K562 (cell line): ENCODE data around the gene SNX33. TPM values are rescaled to one million over a fixed set of nuclear protein-coding genes. Genes with fewer than 3 reads are reported as not detected.

Experiments
- ATAC-seq: fragments of 200-7000 bp; cut with Tn5 transposase; 3 replicates; pipeline ENCODE4 v1.9.1; 2020; ENCODE audit warnings: moderate library complexity
- BruUV-seq: library from RNA; stranded (reverse); fragments of 400-500 nt; replicated peaks from 2 replicates; lab custom pipeline; 2021; lab: Mats Ljungman, UMichigan
- CTCF ChIA-PET: fragments of 300-600 bp; formaldehyde crosslinking; extraction: SDS; loops from one replicate; lab custom pipeline; 2021; ENCODE audit warnings: low intra/inter-chr PET ratio; lab: Yijun Ruan, JAX
- POLR2A ChIA-PET: fragments of 300-600, 350-650 bp; sonication (Branson Sonifier 250); formaldehyde crosslinking; extraction: SDS; loops from one replicate; lab custom pipeline; 2021; ENCODE audit warnings: antibody characterized with exemption, inconsistent platforms; lab: Yijun Ruan, JAX
- DNase-seq, 4 experiments: peaks; one replicate each; pipeline versions ENCODE4 v3.0.0 to v3.0.0-alpha.2; 2011 to 2018; ENCODE audit warnings: low spot score in 3 of 4, mixed read lengths in 3 of 4; ENCODE audit errors: extremely low read depth in 1 of 4
- FAIRE-seq: peaks from 2 replicates; lab custom pipeline; 2011; peaks lifted over from hg19 to GRCh38; lab: Jason Lieb, UNC
- H2AFZ ChIP-seq: 2 replicates; pipeline ENCODE4 v1.6.0; 2011; ENCODE audit warnings: low read depth, low read length, control low read depth, inconsistent platforms
- H3K27ac ChIP-seq: fragments of 200-600 bp; 3 replicates; pipeline ENCODE4 v1.8.0; 2011; ENCODE audit warnings: low read depth, mild to moderate bottlenecking, control low read depth, inconsistent platforms, low read length, moderate library complexity, mixed read lengths; ENCODE audit errors: extremely low read depth
- H3K27me3 ChIP-seq, 2 experiments: fragments of 300-600 bp in 1 of 2; 2 replicates in 1 of 2; 3 replicates in 1 of 2; pipeline versions ENCODE4 v1.6.0 to v1.8.0; 2011; ENCODE audit warnings: inconsistent platforms in 2 of 2, low read length in 2 of 2, mild to moderate bottlenecking in 1 of 2, mixed read lengths in 1 of 2, moderate library complexity in 1 of 2; ENCODE audit not compliant: control insufficient read depth in 2 of 2, insufficient read depth in 2 of 2
- H3K36me3 ChIP-seq: fragments of 300-600 bp; 3 replicates; pipeline ENCODE4 v1.8.0; 2011; ENCODE audit warnings: mild to moderate bottlenecking, low read length, inconsistent platforms; ENCODE audit not compliant: control insufficient read depth, insufficient read depth
- H3K4me1 ChIP-seq, 2 experiments: fragments of 200-600 bp in 1 of 2; replicated peaks in 1 of 2; 2 replicates in 1 of 2; 3 replicates in 1 of 2; pipeline versions ENCODE4 v1.5.1 to v1.8.0; 2011; ENCODE audit warnings: inconsistent platforms in 2 of 2, low read length in 2 of 2, mild to moderate bottlenecking in 1 of 2, mixed read lengths in 1 of 2, moderate library complexity in 1 of 2; ENCODE audit not compliant: control insufficient read depth in 2 of 2, insufficient read depth in 2 of 2
- H3K4me2 ChIP-seq: 2 replicates; pipeline ENCODE4 v1.6.1; 2011; ENCODE audit warnings: low read length, control low read depth, inconsistent platforms, mixed read lengths; ENCODE audit not compliant: insufficient read depth
- H3K4me3 ChIP-seq: fragments of 200-600 bp; sonication (generic), shearing (Covaris generic); 2 replicates; pipeline ENCODE4 v1.5.1; 2016; ENCODE audit warnings: control low read depth, inconsistent platforms
- H3K79me2 ChIP-seq: fragments of 200-600 bp; 3 replicates; pipeline ENCODE4 v1.8.0; 2011; ENCODE audit warnings: low read length, inconsistent platforms; ENCODE audit not compliant: control insufficient read depth, insufficient read depth
- H3K9ac ChIP-seq, 2 experiments: 2 replicates each; pipeline versions ENCODE4 v1.6.0 to v1.6.1; 2011; ENCODE audit warnings: low read depth in 2 of 2, low read length in 2 of 2, control low read depth in 1 of 2, inconsistent platforms in 1 of 2, mild to moderate bottlenecking in 1 of 2, mixed read lengths in 1 of 2; ENCODE audit not compliant: insufficient read depth in 1 of 2
- H3K9me1 ChIP-seq: one replicate; pipeline ENCODE4 v1.6.0; 2011; ENCODE audit warnings: inconsistent platforms, mild to moderate bottlenecking, low read length, moderate library complexity; ENCODE audit not compliant: control insufficient read depth, insufficient read depth
- H3K9me3 ChIP-seq: replicated peaks from 2 replicates; pipeline ENCODE4 v1.5.1; 2011; ENCODE audit warnings: low read depth, low read length, inconsistent platforms; ENCODE audit not compliant: control insufficient read depth, insufficient read depth
- H4K20me1 ChIP-seq: replicated peaks from 2 replicates; pipeline ENCODE4 v1.6.1; 2011; ENCODE audit warnings: low read length, inconsistent platforms, mixed read lengths; ENCODE audit not compliant: control insufficient read depth, insufficient read depth
- E2F6 ChIP-seq, 2 experiments: IDR thresholded peaks; 2 replicates each; pipeline ENCODE4 v1.6.1; 2011; ENCODE audit warnings: borderline replicate concordance in 1 of 2, control low read depth in 1 of 2, low read depth in 1 of 2, low read length in 1 of 2, mild to moderate bottlenecking in 1 of 2, mixed read lengths in 1 of 2, moderate library complexity in 1 of 2; ENCODE audit not compliant: insufficient read depth in 1 of 2, insufficient read length in 1 of 2, poor library complexity in 1 of 2, severe bottlenecking in 1 of 2; ENCODE audit errors: extremely low read depth in 1 of 2
- HDGF ChIP-seq: fragments of 450-650 bp; IDR thresholded peaks from 2 replicates; pipeline ENCODE4 v1.6.1; 2016
- PHF20 ChIP-seq: fragments of 450-650 bp; IDR thresholded peaks from 2 replicates; pipeline ENCODE4 v1.6.1; 2018; ENCODE audit not compliant: partially characterized antibody
- RBFOX2 ChIP-seq: fragments of 200-400 bp; formaldehyde crosslinking; IDR thresholded peaks from 2 replicates; pipeline ENCODE4 v1.6.1; 2017; ENCODE audit warnings: low read depth, mild to moderate bottlenecking, low read length, moderate library complexity
- SMARCE1 ChIP-seq: fragments of 450-650 bp; IDR thresholded peaks from 2 replicates; pipeline ENCODE4 v1.7.1; 2016; ENCODE audit warnings: mild to moderate bottlenecking
- SP1 ChIP-seq: sonication (generic); formaldehyde crosslinking; IDR thresholded peaks from 2 replicates; pipeline ENCODE4 v1.8.1; 2022; ENCODE audit warnings: mild to moderate bottlenecking, missing genetic modification reagents
- TCF3 ChIP-seq: sonication (generic); formaldehyde crosslinking; IDR thresholded peaks from 2 replicates; pipeline ENCODE4 v1.4.0; 2020; ENCODE audit warnings: mild to moderate bottlenecking, missing genetic modification reagents
- YBX1 ChIP-seq: fragments of 450-650 bp; IDR thresholded peaks from 2 replicates; pipeline ENCODE4 v1.7.1; 2016; ENCODE audit warnings: mild to moderate bottlenecking
- ZNF174 ChIP-seq: fragments of 250-450 bp; sonication (Bioruptor Pico); IDR thresholded peaks from 2 replicates; pipeline ENCODE4 v1.4.0; 2020; ENCODE audit warnings: mild to moderate bottlenecking
- ZNF431 ChIP-seq: sonication (generic); formaldehyde crosslinking; IDR thresholded peaks from 2 replicates; pipeline ENCODE4 v1.8.0; 2022; ENCODE audit warnings: mild to moderate bottlenecking, missing genetic modification reagents
- WGBS: fragments of 100-300 bp; shearing (Covaris generic); methylation state at CpG from one replicate; pipeline ENCODE4 v1.1.6; 2016; ENCODE audit warnings: low coverage, mixed read lengths; ENCODE audit not compliant: insufficient coverage; ENCODE audit errors: missing lambda C conversion rate; 5-methylcytosine and 5-hydroxymethylcytosine counted together
- in situ Hi-C: fragments of 300-500 bp; cut with MboI; formaldehyde crosslinking; loops from 4 replicates; pipeline ENCODE4 v1.15.0; 2018; ENCODE audit warnings: inconsistent platforms, mixed read lengths
- intact Hi-C: fragments of 100-400 bp; cut with micrococcal nuclease; formaldehyde crosslinking; loops from 2 replicates; pipeline ENCODE4 v1.14.2; 2022
- polyA plus RNA-seq, 8 experiments: library from polyadenylated mRNA; depleted of rRNA in 4 of 8; stranded (reverse) in 5 of 8; unstranded in 3 of 8; fragments of >200 nt; fragmentation: Nextera tagmentation in 2 of 8; fragmentation: Illumina TruSeq in 1 of 8; extraction: Ambion mirVana in 2 of 8; extraction: Trizol in 1 of 8; gene quantifications; 2 replicates each; pipeline versions ENCODE4 v1.2.1 to v1.2.3, GENCODE V29; 2011 to 2014; ENCODE audit warnings: inconsistent platforms in 1 of 8, missing spikeins in 1 of 8
- total RNA-seq, 7 experiments: library from RNA; depleted of rRNA in 6 of 7; stranded (reverse); fragments of >200 nt in 6 of 7; fragmentation: Illumina TruSeq in 2 of 7; extraction: Trizol in 2 of 7; gene quantifications; 2 replicates each; pipeline versions ENCODE4 v1.2.1 to v1.2.3, GENCODE V29; 2011 to 2021; ENCODE audit warnings: low replicate concordance in 1 of 7
- TF ChIP-seq, protein P1 (sequence below): IDR thresholded peaks from 2 replicates; pipeline ENCODE4 v1.6.1; 2014; ENCODE audit warnings: antibody characterized with exemption
- TF ChIP-seq, protein P2 (sequence below): fragments of 450-650 bp; IDR thresholded peaks from 2 replicates; pipeline ENCODE4 v1.6.1; 2016
- TF ChIP-seq, protein P3 (sequence below): fragments of 450-650 bp; IDR thresholded peaks from 2 replicates; pipeline ENCODE4 v1.6.1; 2018; ENCODE audit not compliant: partially characterized antibody

Gene SNX33
- total and polyA plus RNA-seq, 9 of the 15 experiments (the other 6 are each of a cell fraction or from before 2014, with no cell fraction given), result 1.4 to 14.1 (median 8.2) TPM

DNA sequence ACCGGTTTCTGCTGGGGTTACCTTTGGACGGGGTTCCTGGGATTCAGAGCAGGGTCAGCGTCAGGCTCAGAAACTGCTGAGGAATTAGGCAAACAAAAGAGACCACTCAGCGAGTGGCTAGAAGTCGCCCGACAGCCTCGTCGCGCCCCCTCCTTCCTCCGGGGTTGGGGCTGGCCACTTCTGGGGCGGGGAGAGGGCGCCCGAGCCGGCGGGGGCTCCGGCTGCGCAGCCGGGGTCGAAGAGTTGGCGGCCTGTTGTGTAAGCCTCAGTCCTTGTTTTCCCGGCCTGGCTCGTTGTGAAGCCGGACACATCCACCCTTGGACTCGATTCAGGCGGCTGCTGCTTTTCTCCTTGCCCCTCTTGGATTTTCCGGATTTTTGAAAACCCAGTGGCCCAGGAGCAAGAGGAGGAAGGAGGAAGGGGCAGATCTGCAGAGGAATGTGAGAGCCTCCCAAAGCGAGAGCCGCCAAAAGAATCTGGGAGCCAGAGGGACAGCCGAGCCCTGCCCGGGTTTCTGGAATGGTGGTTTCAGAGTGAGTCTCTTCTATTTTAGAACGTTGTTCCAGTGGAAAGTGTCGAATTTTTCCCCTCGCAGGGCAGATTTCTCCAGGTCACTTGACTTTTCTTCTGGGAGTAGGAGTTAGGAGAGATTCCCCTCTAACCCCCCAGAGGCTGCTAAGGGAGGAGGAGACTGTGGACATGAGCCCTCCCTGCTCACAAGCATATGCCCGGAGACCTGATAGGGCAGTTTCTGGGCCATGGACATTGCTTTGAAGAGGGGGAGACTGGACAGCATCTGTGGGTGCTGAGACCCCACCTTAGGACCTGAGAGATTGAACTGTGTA is 666 bp downstream of the SNX33 start:
- DNase-seq (peak; percentile 56 to 68 (median 66)), FAIRE-seq (peak; percentile 23), ATAC-seq (peak; percentile 38)
- Histone ChIP-seq H4K20me1 (no peaks in the 10 kb centered on the region), H3K9me1 (no peaks in the 10 kb centered on the region), H3K27ac (peak overlapping the region; percentile 81), H3K27me3 (no peaks in the 10 kb centered on the region), H3K4me2 (peak overlapping the region; percentile 96), H3K4me1 (peaks cover 50 to 66% of the 10 kb centered on the region in 2 experiments), H3K9ac (peak overlapping the region; percentile 86 to 97), H3K79me2 (peaks cover 67% of the 10 kb centered on the region), H3K4me3 (peak overlapping the region; percentile 79), H3K36me3 (peaks cover 15% of the 10 kb centered on the region; the same call in 2 of the 3 replicates), H2AFZ (peak overlapping the region; percentile 98), H3K9me3 (no peaks in the 10 kb centered on the region)
- CTCF ChIA-PET, result interaction anchor here (0.8 kb wide), 1 partner anchor 139 kb away, joined by 5 read pairs; no protein-coding TSS in a partner anchor
- TSS peak; percentile 57 for BruUV-seq
- intact Hi-C loops (no loop called here), in situ Hi-C loops (no loop called here)
- POLR2A ChIA-PET, result interaction anchor here (0.6 to 4.3 kb wide), 9 partner anchors 7 to 1025 kb away, joined by 3 to 20 read pairs (median 3); partner anchors contain the start of genes IMP3 and SNUPN
- WGBS, result 2% methylated on average over 24 of the region's 34 CpGs
- no peak for TF ChIP-seq TCF3 (CRISPR knock-in tag)
- TF ChIP-seq ZNF431 (CRISPR knock-in tag), result no peak
- TF ChIP-seq SP1 (CRISPR knock-in tag), result no peak
- TF ChIP-seq SMARCE1, result 0 out of 2 replicates have a peak, but pooled peaks have one; percentile 15
- TF ChIP-seq YBX1, result no peak
- peak; percentile 42 for TF ChIP-seq RBFOX2
- TF ChIP-seq, protein P1, sequence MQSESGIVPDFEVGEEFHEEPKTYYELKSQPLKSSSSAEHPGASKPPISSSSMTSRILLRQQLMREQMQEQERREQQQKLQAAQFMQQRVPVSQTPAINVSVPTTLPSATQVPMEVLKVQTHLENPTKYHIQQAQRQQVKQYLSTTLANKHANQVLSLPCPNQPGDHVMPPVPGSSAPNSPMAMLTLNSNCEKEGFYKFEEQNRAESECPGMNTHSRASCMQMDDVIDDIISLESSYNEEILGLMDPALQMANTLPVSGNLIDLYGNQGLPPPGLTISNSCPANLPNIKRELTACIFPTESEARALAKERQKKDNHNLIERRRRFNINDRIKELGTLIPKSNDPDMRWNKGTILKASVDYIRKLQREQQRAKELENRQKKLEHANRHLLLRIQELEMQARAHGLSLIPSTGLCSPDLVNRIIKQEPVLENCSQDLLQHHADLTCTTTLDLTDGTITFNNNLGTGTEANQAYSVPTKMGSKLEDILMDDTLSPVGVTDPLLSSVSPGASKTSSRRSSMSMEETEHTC, result no peak
- TF ChIP-seq, protein P2, sequence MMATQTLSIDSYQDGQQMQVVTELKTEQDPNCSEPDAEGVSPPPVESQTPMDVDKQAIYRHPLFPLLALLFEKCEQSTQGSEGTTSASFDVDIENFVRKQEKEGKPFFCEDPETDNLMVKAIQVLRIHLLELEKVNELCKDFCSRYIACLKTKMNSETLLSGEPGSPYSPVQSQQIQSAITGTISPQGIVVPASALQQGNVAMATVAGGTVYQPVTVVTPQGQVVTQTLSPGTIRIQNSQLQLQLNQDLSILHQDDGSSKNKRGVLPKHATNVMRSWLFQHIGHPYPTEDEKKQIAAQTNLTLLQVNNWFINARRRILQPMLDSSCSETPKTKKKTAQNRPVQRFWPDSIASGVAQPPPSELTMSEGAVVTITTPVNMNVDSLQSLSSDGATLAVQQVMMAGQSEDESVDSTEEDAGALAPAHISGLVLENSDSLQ, result no peak
- TF ChIP-seq E2F6 (IDR thresholded peaks at IDR 0.05; ENCODE audit: borderline replicate concordance in 1 of 2, extremely low read depth in 1 of 2, insufficient read depth in 1 of 2, insufficient read length in 1 of 2, low read depth in 1 of 2, low read length in 1 of 2, poor library complexity in 1 of 2, severe bottlenecking in 1 of 2), result peak in 1 of 2 experiments; percentile 14
- TF ChIP-seq, protein P3, sequence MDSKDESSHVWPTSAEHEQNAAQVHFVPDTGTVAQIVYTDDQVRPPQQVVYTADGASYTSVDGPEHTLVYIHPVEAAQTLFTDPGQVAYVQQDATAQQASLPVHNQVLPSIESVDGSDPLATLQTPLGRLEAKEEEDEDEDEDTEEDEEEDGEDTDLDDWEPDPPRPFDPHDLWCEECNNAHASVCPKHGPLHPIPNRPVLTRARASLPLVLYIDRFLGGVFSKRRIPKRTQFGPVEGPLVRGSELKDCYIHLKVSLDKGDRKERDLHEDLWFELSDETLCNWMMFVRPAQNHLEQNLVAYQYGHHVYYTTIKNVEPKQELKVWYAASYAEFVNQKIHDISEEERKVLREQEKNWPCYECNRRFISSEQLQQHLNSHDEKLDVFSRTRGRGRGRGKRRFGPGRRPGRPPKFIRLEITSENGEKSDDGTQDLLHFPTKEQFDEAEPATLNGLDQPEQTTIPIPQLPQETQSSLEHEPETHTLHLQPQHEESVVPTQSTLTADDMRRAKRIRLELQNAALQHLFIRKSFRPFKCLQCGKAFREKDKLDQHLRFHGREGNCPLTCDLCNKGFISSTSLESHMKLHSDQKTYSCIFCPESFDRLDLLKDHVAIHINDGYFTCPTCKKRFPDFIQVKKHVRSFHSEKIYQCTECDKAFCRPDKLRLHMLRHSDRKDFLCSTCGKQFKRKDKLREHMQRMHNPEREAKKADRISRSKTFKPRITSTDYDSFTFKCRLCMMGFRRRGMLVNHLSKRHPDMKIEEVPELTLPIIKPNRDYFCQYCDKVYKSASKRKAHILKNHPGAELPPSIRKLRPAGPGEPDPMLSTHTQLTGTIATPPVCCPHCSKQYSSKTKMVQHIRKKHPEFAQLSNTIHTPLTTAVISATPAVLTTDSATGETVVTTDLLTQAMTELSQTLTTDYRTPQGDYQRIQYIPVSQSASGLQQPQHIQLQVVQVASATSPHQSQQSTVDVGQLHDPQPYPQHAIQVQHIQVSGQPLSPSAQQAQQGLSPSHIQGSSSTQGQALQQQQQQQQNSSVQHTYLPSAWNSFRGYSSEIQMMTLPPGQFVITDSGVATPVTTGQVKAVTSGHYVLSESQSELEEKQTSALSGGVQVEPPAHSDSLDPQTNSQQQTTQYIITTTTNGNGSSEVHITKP, result peak; percentile 92
- no peak for TF ChIP-seq ZNF174 (CRISPR knock-in tag)
- TF ChIP-seq PHF20, result no peak
- no peak for TF ChIP-seq HDGF
